IMR-90 (cell line): ENCODE results near the gene EDA. TPM values are rescaled to one million over a fixed set of nuclear protein-coding genes. Genes with fewer than 3 reads are reported as not detected.

Source experiments
- ATAC-seq: fragments of 200-7000 bp; cut with Tn5 transposase; 2 replicates; pipeline ENCODE4 v1.9.1; 2020; ENCODE audit warnings: low read depth, mild to moderate bottlenecking, moderate library complexity
- BruUV-seq: library from RNA; stranded (reverse); fragments of 400-500 nt; replicated peaks from 2 replicates; lab custom pipeline; 2021; lab: Mats Ljungman, UMichigan
- CTCF ChIA-PET: fragments of 300-600 bp; formaldehyde crosslinking; extraction: SDS; loops from one replicate; lab custom pipeline; 2021; ENCODE audit warnings: antibody characterized with exemption; lab: Yijun Ruan, JAX
- POLR2A ChIA-PET: fragments of 300-600 bp; sonication (Branson Sonifier 250); formaldehyde crosslinking; loops from one replicate; lab custom pipeline; 2022; ENCODE audit warnings: antibody characterized with exemption; ENCODE audit not compliant: unreplicated experiment; lab: Charles Lee
- DNase-seq: peaks from one replicate; pipeline ENCODE4 v3.0.0; 2013
- H2AFZ ChIP-seq: replicated peaks from 2 replicates; pipeline ENCODE3; 2013; ENCODE audit warnings: low read length, mild to moderate bottlenecking; ENCODE audit not compliant: poor library complexity
- H2AK5ac ChIP-seq: 2 replicates; pipeline ENCODE4 v1.6.1; 2013; ENCODE audit warnings: low read depth, low read length, inconsistent platforms
- H2AK9ac ChIP-seq: replicated peaks from 2 replicates; pipeline ENCODE3; 2013; ENCODE audit warnings: mild to moderate bottlenecking, low read depth, low read length, moderate library complexity; ENCODE audit not compliant: poor library complexity
- H2BK120ac ChIP-seq: 2 replicates; pipeline ENCODE4 v1.6.1; 2013; ENCODE audit warnings: low read depth, low read length, inconsistent platforms
- H2BK15ac ChIP-seq: 3 replicates; pipeline ENCODE4 v1.6.1; 2013; ENCODE audit warnings: low read depth, low read length, inconsistent platforms
- H2BK20ac ChIP-seq: 2 replicates; pipeline ENCODE4 v1.6.1; 2013; ENCODE audit warnings: low read depth, mild to moderate bottlenecking, inconsistent platforms, low read length, moderate library complexity
- H2BK5ac ChIP-seq: 2 replicates; pipeline ENCODE4 v1.6.1; 2013; ENCODE audit warnings: mild to moderate bottlenecking, low read depth, low read length, inconsistent platforms; ENCODE audit not compliant: poor library complexity, severe bottlenecking
- H3K14ac ChIP-seq: replicated peaks from 2 replicates; pipeline ENCODE4 v1.6.1; 2013; ENCODE audit warnings: low read depth, low read length, inconsistent platforms
- H3K18ac ChIP-seq: 2 replicates; pipeline ENCODE4 v1.6.1; 2013; ENCODE audit warnings: low read depth, low read length, control low read depth
- H3K23ac ChIP-seq: 2 replicates; pipeline ENCODE4 v1.6.1; 2013; ENCODE audit warnings: low read depth, low read length, inconsistent platforms
- H3K27ac ChIP-seq: 2 replicates; pipeline ENCODE4 v1.5.1; 2013; ENCODE audit warnings: mild to moderate bottlenecking, control low read depth, low read length; ENCODE audit not compliant: insufficient read depth
- H3K27me3 ChIP-seq: 2 replicates; pipeline ENCODE4 v1.6.1; 2013; ENCODE audit warnings: low read length; ENCODE audit not compliant: control insufficient read depth, insufficient read depth
- H3K36me3 ChIP-seq: 2 replicates; pipeline ENCODE4 v1.6.1; 2013; ENCODE audit warnings: low read length, mixed read lengths; ENCODE audit not compliant: control insufficient read depth, insufficient read depth
- H3K4ac ChIP-seq: 2 replicates; pipeline ENCODE4 v1.6.1; 2013; ENCODE audit warnings: low read depth, low read length, inconsistent platforms
- H3K4me1 ChIP-seq: 2 replicates; pipeline ENCODE4 v1.6.1; 2013; ENCODE audit warnings: low read length, mixed read lengths; ENCODE audit not compliant: control insufficient read depth, insufficient read depth
- H3K4me2 ChIP-seq: 2 replicates; pipeline ENCODE4 v1.6.1; 2013; ENCODE audit warnings: low read depth, mild to moderate bottlenecking, control low read depth, low read length, moderate library complexity
- H3K4me3 ChIP-seq: 2 replicates; pipeline ENCODE4 v1.5.1; 2013; ENCODE audit warnings: low read depth, mild to moderate bottlenecking, control low read depth, low read length, moderate library complexity; ENCODE audit not compliant: insufficient read depth
- H3K56ac ChIP-seq: 2 replicates; pipeline ENCODE4 v1.6.1; 2013; ENCODE audit warnings: low read length, inconsistent platforms; ENCODE audit not compliant: insufficient read depth; ENCODE audit errors: extremely low read depth
- H3K79me1 ChIP-seq, 2 experiments: 2 replicates each; pipeline ENCODE4 v1.6.1; 2013; ENCODE audit warnings: low read length in 2 of 2, inconsistent platforms in 1 of 2, low read depth in 1 of 2
- H3K9ac ChIP-seq: 2 replicates; pipeline ENCODE4 v1.6.1; 2013; ENCODE audit warnings: low read depth, low read length, control low read depth
- H3K9me1 ChIP-seq: 2 replicates; pipeline ENCODE4 v1.6.1; 2013; ENCODE audit warnings: low read length, inconsistent platforms; ENCODE audit not compliant: insufficient read depth
- H3K9me3 ChIP-seq: 2 replicates; pipeline ENCODE4 v1.6.1; 2013; ENCODE audit warnings: low read length; ENCODE audit not compliant: control insufficient read depth, insufficient read depth
- H4K20me1 ChIP-seq: 2 replicates; pipeline ENCODE4 v1.6.1; 2013; ENCODE audit warnings: low read length, inconsistent platforms; ENCODE audit not compliant: insufficient read depth
- H4K5ac ChIP-seq: 2 replicates; pipeline ENCODE4 v1.6.1; 2013; ENCODE audit warnings: mild to moderate bottlenecking, low read depth, low read length, control low read depth
- H4K8ac ChIP-seq, 2 experiments: 2 replicates each; pipeline ENCODE4 v1.6.1; 2013; ENCODE audit warnings: low read depth in 2 of 2, low read length in 2 of 2, control low read depth in 1 of 2, inconsistent platforms in 1 of 2
- H4K91ac ChIP-seq: 2 replicates; pipeline ENCODE4 v1.6.1; 2013; ENCODE audit warnings: low read depth, low read length, inconsistent platforms; ENCODE audit not compliant: insufficient read depth
- BHLHE40 ChIP-seq: fragments of 150-350 bp; IDR thresholded peaks from 2 replicates; pipeline ENCODE4 v1.6.1; 2016; ENCODE audit warnings: mild to moderate bottlenecking, low read depth, low read length
- CEBPB ChIP-seq: IDR thresholded peaks from 2 replicates; pipeline ENCODE4 v1.6.1; 2012; ENCODE audit warnings: low read depth, low read length, improper control_type of control experiment
- CHD1 ChIP-seq: IDR thresholded peaks from 2 replicates; pipeline ENCODE4 v1.6.1; 2012; ENCODE audit warnings: low read depth, low read length, improper control_type of control experiment
- CTCF ChIP-seq: conservative IDR thresholded peaks from 2 replicates; pipeline ENCODE4 v1.5.1; 2012; ENCODE audit warnings: mild to moderate bottlenecking, low read depth, low read length, improper control_type of control experiment
- FOS ChIP-seq: fragments of 150-350 bp; IDR thresholded peaks from 2 replicates; pipeline ENCODE4 v1.6.1; 2016; ENCODE audit warnings: low read depth, low read length
- MAFK ChIP-seq: IDR thresholded peaks from 2 replicates; pipeline ENCODE4 v1.6.1; 2012; ENCODE audit warnings: low read depth, low read length, improper control_type of control experiment
- MAZ ChIP-seq: IDR thresholded peaks from 2 replicates; pipeline ENCODE4 v1.6.1; 2012; ENCODE audit warnings: low read depth, mild to moderate bottlenecking, low read length, improper control_type of control experiment, moderate library complexity, borderline replicate concordance
- MXI1 ChIP-seq: IDR thresholded peaks from 2 replicates; pipeline ENCODE4 v1.6.1; 2012; ENCODE audit warnings: low read depth, mild to moderate bottlenecking, low read length, moderate library complexity, borderline replicate concordance
- NFE2L2 ChIP-seq: fragments of 150-350 bp; IDR thresholded peaks from 2 replicates; pipeline ENCODE4 v1.6.1; 2016; ENCODE audit warnings: low read depth, mild to moderate bottlenecking, low read length
- POLR2A ChIP-seq: IDR thresholded peaks from 2 replicates; pipeline ENCODE4 v1.6.1; 2012; ENCODE audit warnings: mild to moderate bottlenecking, low read depth, low read length
- RAD21 ChIP-seq: IDR thresholded peaks from 2 replicates; pipeline ENCODE4 v1.6.1; 2012; ENCODE audit warnings: low read length, improper control_type of control experiment
- RCOR1 ChIP-seq: IDR thresholded peaks from 2 replicates; pipeline ENCODE4 v1.6.1; 2012; ENCODE audit warnings: mild to moderate bottlenecking, low read length, improper control_type of control experiment; ENCODE audit not compliant: insufficient replicate concordance
- RFX5 ChIP-seq: IDR thresholded peaks from 2 replicates; pipeline ENCODE4 v1.8.0; 2012; ENCODE audit warnings: low read depth, mild to moderate bottlenecking, low read length, moderate library complexity
- SMC3 ChIP-seq: fragments of 150-350 bp; IDR thresholded peaks from 2 replicates; pipeline ENCODE4 v1.6.1; 2016; ENCODE audit warnings: low read depth, mild to moderate bottlenecking, antibody characterized with exemption, low read length, moderate library complexity
- WGBS, 2 experiments: methylation state at CpG; one replicate each; pipeline versions ENCODE4 v1.1.5 to v1.1.7; 2013; ENCODE audit warnings: missing lambda C conversion rate in 2 of 2; ENCODE audit not compliant: insufficient read length in 1 of 2; ENCODE audit errors: extremely low coverage in 2 of 2; 5-methylcytosine and 5-hydroxymethylcytosine counted together
- dilution Hi-C: fragments of 300-500 bp; cut with HindIII; formaldehyde crosslinking; loops from one replicate; pipeline ENCODE4 v1.14.3; 2018; ENCODE audit warnings: low sequenced_read_pairs; ENCODE audit not compliant: unreplicated experiment
- in situ Hi-C: fragments of 300-500 bp; cut with MboI; formaldehyde crosslinking; loops from 3 replicates; pipeline ENCODE4 v1.14.3; 2019; ENCODE audit warnings: low sequenced_read_pairs, inconsistent platforms, mixed read lengths
- intact Hi-C: fragments of 100-400 bp; cut with micrococcal nuclease; formaldehyde crosslinking; loops from 2 replicates; pipeline ENCODE4 v1.10.0; 2022
- polyA plus RNA-seq, 3 experiments: library from polyadenylated mRNA; depleted of rRNA; stranded (reverse); fragments of >200 nt; gene quantifications; 2 replicates each; pipeline ENCODE4 v1.2.3, GENCODE V29; 2012; ENCODE audit warnings: low replicate concordance in 1 of 3
- total RNA-seq: library from RNA; depleted of rRNA; stranded (reverse); fragments of >200 nt; gene quantifications from 2 replicates; pipeline ENCODE4 v1.2.3, GENCODE V29; 2012
- TF ChIP-seq, protein P1 (sequence below): fragments of 150-350 bp; IDR thresholded peaks from 2 replicates; pipeline ENCODE4 v1.6.1; 2016; ENCODE audit warnings: low read depth, mild to moderate bottlenecking, low read length, moderate library complexity, borderline replicate concordance
- TF ChIP-seq, protein P2 (sequence below): fragments of 150-350 bp; IDR thresholded peaks from 2 replicates; pipeline ENCODE4 v1.6.1; 2017; ENCODE audit warnings: mild to moderate bottlenecking, antibody characterized with exemption, low read length, low read depth

Gene EDA
- total and polyA plus RNA-seq, 2 of the 4 experiments (the other 2 are of a cell fraction) = under 0.01 TPM; not detected in 1

GRCh38 chrX:70038951-70039350 lies 423.0 kb downstream of the EDA start:
- H3K27me3 ChIP-seq = peaks cover 10% of the 10 kb centered on the region; the same call in 1 of the 2 replicates
- H3K9me1 ChIP-seq = no peaks in the 10 kb centered on the region
- intact Hi-C loops (loop anchor here (2.0 kb wide), 1 partner anchor 48 kb away; no protein-coding TSS in a partner anchor), dilution Hi-C loops (no loop called here), in situ Hi-C loops (no loop called here)
- no peak overlapping the region for H3K18ac ChIP-seq
- ATAC-seq = no peak
- no peak overlapping the region for H4K8ac ChIP-seq
- POLR2A ChIA-PET = no interaction called here
- H2BK5ac ChIP-seq = no peak overlapping the region
- no peak overlapping the region for H3K27ac ChIP-seq
- no peak overlapping the region for H2BK20ac ChIP-seq
- no peaks in the 10 kb centered on the region for H4K20me1 ChIP-seq
- no peak overlapping the region for H3K4me2 ChIP-seq
- no peak overlapping the region for H2BK120ac ChIP-seq
- H3K56ac ChIP-seq = no peak overlapping the region
- no peak overlapping the region for H3K4ac ChIP-seq
- H2BK15ac ChIP-seq = no peak overlapping the region
- TF ChIP-seq FOS (no peak), MAFK (no peak), RFX5 (no peak), RCOR1 (no peak), CTCF (no peak), BHLHE40 (no peak), NFE2L2 (no peak), MXI1 (no peak), RAD21 (no peak), SMC3 (no peak), POLR2A (no peak), MAZ (no peak), CEBPB (no peak), CHD1 (no peak)
- TF ChIP-seq, protein P1, sequence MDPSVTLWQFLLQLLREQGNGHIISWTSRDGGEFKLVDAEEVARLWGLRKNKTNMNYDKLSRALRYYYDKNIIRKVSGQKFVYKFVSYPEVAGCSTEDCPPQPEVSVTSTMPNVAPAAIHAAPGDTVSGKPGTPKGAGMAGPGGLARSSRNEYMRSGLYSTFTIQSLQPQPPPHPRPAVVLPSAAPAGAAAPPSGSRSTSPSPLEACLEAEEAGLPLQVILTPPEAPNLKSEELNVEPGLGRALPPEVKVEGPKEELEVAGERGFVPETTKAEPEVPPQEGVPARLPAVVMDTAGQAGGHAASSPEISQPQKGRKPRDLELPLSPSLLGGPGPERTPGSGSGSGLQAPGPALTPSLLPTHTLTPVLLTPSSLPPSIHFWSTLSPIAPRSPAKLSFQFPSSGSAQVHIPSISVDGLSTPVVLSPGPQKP = no peak
- TF ChIP-seq, protein P2, sequence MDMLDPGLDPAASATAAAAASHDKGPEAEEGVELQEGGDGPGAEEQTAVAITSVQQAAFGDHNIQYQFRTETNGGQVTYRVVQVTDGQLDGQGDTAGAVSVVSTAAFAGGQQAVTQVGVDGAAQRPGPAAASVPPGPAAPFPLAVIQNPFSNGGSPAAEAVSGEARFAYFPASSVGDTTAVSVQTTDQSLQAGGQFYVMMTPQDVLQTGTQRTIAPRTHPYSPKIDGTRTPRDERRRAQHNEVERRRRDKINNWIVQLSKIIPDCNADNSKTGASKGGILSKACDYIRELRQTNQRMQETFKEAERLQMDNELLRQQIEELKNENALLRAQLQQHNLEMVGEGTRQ = no peak
- no peaks in the 10 kb centered on the region for H3K9me3 ChIP-seq
- no peak overlapping the region for H4K91ac ChIP-seq
- CTCF ChIA-PET = interaction anchor here (1.4 kb wide), 1 partner anchor 58 kb away, joined by 4 read pairs; no protein-coding TSS in a partner anchor
- no CpG with 5 or more reads among the region's 1 CpG for WGBS, 2 experiments
- H2AK5ac ChIP-seq = no peak overlapping the region
- H3K4me3 ChIP-seq = no peak overlapping the region
- no peak overlapping the region for H3K23ac ChIP-seq
- no peak overlapping the region for H2AK9ac ChIP-seq
- no peak for DNase-seq
- H4K5ac ChIP-seq = no peak overlapping the region
- no peak overlapping the region for H3K14ac ChIP-seq
- BruUV-seq = no TSS peak
- H3K9ac ChIP-seq = no peak overlapping the region
- H3K4me1 ChIP-seq = peaks cover 2% of the 10 kb centered on the region; the same call in 1 of the 2 replicates
- H3K36me3 ChIP-seq = no peaks in the 10 kb centered on the region
- H2AFZ ChIP-seq = no peak overlapping the region
- H3K79me1 ChIP-seq = no peaks in the 10 kb centered on the region
